DMS153 treated with DMSO at 0.1 percent for 48 hours (cell line): ENCODE results near the gene ORMDL2.

Experiments used
- DNase-seq: peaks from one replicate; lab custom pipeline; 2025; ENCODE audit not compliant: unreplicated experiment; lab: John Stamatoyannopoulos, UW

ORMDL2 gene, protein sequence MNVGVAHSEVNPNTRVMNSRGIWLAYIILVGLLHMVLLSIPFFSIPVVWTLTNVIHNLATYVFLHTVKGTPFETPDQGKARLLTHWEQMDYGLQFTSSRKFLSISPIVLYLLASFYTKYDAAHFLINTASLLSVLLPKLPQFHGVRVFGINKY

DNA sequence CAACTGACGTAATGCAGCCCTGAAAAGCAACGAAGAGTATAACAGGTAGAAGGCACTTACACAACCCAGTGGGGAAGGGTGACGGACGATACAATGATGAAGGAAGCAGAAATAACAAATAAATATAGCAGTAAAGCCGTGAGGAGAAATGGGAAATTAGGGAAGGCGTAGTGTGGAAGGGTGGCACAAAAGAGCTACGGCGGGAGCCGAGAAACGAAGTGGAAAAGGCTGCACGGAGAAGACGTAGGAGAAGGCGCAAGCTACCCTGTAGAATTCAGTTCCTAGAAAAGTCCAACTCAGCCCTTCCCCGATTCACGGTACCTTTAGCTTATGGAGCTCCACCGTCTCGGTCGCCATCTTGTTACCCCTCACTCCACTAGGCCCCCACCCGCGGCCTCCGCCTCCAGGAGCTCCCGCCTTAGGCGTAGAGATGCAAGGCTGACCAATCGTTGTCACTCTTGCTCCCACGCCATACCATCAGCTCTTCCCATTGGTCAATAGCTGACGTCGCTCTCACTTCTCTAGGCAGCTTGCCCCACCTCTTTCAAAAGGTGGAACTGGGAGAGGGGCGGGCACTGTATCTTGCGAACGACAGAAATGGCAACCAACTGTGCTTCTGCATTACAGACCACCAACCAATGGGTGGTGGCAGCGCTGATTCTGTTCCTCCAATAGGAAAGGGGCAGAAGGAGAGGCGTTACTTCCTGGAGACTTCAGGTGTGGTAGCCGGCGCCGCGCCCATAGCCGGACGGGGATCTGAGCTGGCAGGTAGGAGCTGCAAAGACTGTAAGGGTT, at the start of gene ORMDL2, which contains the start of gene SARNP:
Gene ORMDL2, plus strand, starts transcription at position 697 of the 795 bp plus-strand sequence. CDS start 959 bp downstream, outside the sequence.
Gene SARNP, minus strand, starts transcription at position 380 of the 795 bp plus-strand sequence. Its CDS starts 23 bp downstream, at position 357.
- DNase-seq: peak; percentile 98

DNA sequence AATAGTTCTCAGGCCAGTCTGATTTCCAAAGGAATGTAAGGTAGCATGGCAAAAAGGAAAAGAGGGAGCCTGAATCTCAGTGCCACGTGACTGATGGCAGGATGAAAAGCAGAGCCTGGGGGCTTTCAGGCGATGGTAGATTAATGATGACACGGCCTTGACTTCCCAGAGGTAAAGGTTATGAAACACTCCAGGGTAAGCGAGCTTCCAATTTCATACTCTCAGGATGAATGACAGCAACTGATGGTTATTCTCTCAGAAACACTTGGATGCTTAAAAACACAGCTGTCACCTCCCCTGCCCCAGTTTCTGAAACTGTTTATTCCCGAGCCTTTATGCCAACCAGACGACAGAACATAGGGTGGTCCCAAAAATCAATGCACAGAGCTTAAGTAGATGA, 46.1 kb upstream of the ORMDL2 start:
- no peak for DNase-seq

GRCh38 chr12:55777856-55778255, 40.0 kb upstream of the ORMDL2 start:
- no peak for DNase-seq

DNA sequence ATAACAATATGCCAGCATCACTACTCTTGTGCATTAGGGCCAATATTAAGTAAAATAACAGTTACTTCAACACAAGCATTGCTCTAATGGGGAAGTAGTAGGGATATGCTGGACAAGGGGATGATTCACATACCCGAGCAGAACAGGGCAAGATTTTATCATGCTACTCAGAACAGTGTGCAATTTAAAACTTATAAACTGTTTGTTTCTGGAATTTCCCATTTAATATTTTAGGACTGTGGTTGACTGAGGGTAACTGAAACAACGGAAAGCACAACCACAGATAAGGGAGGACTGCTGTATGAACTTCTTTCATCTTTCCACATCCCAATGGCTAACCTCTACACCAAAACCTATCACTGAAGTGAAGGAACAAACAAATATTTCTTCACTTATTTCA, 37.2 kb upstream of the ORMDL2 start:
- no peak for DNase-seq

- no peak for DNase-seq
Observed at GRCh38 chr12:55788546-55788945, 29.3 kb upstream of the ORMDL2 start.

GRCh38 chr12:55789171-55789570, 28.7 kb upstream of the ORMDL2 start:
- no peak for DNase-seq

DNA sequence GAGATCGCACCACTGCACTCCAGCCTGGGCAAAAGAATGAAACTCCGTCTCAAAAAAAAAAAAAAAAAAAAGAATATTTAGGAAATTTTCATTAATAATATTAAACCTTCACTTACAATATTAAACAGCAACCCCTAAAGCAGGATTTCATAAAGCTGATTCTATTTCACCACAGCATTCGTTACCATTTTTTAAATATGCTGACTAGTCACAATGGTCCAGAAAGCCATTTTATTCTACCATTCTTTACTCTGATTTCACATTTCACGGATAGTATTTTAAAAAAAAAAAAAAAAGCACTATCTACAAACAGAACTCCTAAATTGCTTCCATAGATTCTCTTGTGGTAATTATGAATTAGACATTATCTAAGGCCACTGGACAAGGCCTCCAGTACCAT, 27.9 kb upstream of the ORMDL2 start:
- DNase-seq: no peak

- no peak for DNase-seq
Observed at GRCh38 chr12:55795950-55796349, 21.9 kb upstream of the ORMDL2 start.

- DNase-seq: peak; percentile 47
Observed at GRCh38 chr12:55797068-55797467, 20.8 kb upstream of the ORMDL2 start.

DNA sequence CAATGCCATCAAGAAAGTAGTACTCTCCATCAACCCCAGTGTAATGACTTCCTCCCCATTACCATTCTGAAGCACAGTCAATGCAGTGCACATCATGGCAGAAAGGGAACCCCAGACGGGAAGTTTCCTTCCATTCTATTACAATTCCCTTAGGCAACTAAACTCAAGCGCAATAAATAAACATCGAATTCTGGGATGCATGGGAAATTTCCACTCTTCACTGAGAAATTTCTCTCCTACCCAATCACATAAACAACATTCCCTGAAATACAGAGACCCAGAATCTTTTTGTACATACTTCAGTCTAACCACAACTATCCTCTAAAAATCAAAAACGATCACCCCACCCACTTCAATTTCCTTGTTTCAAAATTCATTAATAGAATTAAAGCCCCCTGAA, 20.3 kb upstream of the ORMDL2 start:
- no peak for DNase-seq

GRCh38 chr12:55806982-55807381, 10.9 kb upstream of the ORMDL2 start:
- DNase-seq: no peak

DNA sequence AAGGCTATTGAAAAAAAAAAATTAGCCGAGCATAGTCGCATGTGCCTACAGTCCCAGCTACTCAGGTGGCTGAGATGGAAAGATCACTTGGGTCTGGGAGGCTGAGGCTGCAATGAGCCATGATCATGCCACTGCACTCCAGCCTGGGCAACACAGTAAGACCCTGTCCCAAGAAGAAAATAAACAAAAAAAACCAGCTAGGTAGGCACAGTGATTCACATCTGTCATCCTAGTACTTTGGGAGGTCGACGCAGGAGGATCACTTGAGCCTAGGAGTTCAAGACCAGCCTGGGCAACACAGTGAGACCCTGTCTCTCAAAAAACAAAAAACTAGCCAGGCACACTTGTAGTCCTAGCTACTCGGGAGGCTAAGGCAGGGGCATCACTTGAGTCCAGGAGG, 8.6 kb upstream of the ORMDL2 start:
- no peak for DNase-seq

- no peak for DNase-seq
Observed at GRCh38 chr12:55812088-55812487, 5.8 kb upstream of the ORMDL2 start.

GRCh38 chr12:55814257-55814656, 3.6 kb upstream of the ORMDL2 start:
- DNase-seq: no peak

GRCh38 chr12:55815473-55815872, 2.4 kb upstream of the ORMDL2 start:
- DNase-seq: no peak

DNA sequence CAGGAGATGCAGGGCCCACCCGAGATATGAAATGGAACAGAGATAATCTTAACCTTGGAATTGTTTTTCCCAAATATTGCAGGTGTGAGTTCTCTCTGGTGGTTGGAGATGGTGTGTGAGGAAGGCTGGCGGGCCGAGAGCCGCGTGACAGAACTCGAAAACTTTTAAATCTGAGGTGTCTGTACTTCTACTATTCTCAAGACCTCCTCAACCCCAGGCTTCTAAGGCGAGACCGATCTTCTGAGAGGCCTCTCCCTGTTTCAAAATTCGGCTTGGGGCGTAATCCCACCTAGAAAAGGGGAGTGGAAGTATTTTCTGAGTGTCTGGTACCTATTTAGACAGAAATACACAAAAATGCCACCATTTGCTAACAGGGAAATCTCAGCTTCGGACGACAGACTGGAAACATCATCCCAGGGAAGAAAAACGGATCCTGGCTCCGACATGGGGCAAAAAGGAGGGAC, 928 bp upstream of the ORMDL2 start:
- no peak for DNase-seq

DNA sequence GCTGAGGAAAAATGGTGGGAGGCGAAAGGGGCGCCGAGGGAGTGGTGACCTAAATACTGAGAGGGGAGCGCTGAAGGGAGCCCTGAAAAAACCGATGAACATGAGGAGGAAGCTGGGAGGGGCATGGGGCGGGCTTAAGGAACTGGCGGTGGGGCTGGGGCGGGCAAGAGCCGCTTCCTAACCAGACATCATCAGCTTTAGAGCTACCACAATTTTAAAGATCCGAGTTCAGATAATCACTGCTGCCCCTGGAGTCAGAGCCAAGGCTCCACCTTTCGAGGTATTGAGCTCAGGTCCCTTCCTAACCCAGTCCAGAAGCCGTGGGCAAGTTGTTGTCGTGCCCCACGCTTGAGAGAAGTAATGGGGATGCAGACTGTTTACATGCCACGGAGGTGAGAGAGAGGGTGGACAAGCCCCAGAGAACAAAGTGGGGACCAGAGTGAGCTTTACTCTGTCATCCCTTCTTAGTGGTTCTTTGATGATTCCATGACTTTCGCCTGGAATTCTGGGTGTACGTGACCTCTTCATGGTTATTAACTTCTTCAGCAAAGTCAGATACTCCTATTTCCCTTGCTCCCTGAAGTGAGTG, 393 bp downstream of the ORMDL2 start:
- no peak for DNase-seq

DNA sequence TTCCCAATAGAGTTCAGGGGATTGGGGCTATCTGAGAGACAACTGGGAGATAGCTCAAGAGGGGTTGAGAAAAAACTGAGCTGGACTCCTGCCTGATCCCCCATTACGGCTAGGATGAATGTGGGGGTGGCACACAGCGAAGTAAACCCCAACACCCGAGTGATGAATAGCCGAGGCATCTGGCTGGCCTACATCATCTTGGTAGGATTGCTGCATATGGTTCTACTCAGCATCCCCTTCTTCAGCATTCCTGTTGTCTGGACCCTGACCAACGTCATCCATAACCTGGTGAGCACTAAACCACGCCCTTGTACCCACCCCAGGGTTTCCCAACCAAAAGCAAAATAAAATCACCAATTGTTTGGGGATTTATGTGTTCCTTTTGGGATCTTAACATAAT, 1.0 kb downstream of the ORMDL2 start:
- no peak for DNase-seq

GRCh38 chr12:55820679-55821078, 2.8 kb downstream of the ORMDL2 start:
- DNase-seq: no peak

DNA sequence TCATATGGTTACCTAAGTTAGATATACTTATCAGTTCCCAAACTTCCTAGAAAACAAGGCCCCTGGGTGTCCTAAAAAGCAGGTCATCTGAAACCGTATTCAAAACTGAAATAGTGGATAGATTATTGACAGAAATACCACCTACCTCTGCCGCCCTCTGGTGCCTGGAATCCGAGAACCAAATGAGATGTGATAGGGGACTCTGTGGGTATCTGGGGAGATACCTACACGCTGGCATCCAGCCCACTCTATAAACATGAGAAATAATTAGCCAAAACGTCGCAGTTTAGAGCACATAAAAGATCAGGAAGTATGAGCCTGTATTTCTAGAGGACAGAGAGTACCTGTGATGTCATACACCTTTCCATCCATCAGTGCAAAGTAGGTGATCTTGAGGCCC, 4.4 kb downstream of the ORMDL2 start:
- DNase-seq: no peak

GRCh38 chr12:55823419-55823818, 5.6 kb downstream of the ORMDL2 start:
- DNase-seq: no peak

DNA sequence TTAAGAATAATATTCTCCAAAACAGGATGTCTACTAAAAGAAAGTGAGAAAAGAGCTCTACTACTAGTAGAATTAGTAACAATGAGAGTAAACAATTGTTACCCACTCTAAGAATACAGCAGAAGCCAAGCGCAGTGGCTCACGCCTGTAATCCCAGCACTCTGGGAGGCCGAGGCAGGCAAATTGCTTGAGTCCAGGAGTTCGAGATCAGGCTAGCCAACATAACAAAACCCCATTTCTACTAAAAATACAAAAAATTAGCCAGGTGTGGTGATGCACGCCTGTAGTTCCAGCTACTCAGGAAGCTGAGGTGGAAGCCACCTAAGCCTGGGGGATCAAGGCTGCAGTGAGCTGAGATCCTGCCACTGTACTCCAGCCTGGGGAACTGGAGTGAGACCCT, 6.9 kb downstream of the ORMDL2 start:
- no peak for DNase-seq
